DOHH2 (cell line): ENCODE data around the gene SGPP1.
A peak's percentile ranks its signal among the peaks of the same experiment; 100 is the strongest.

Experiments
- H3F3A ChIP-seq: fragments of 200-600 bp; sonication (generic), shearing (Covaris generic); 2 replicates; pipeline ENCODE4 v1.6.0; 2016; ENCODE audit warnings: antibody characterized with exemption, mild to moderate bottlenecking; ENCODE audit not compliant: control insufficient read depth, insufficient read depth
- H3K27ac ChIP-seq: fragments of 200-600 bp; sonication (generic); 2 replicates; pipeline ENCODE4 v1.5.1; 2014; ENCODE audit warnings: low read depth, mild to moderate bottlenecking, low read length, moderate library complexity
- H3K27me3 ChIP-seq: fragments of 200-600 bp; sonication (generic); 2 replicates; pipeline ENCODE4 v1.6.1; 2014; ENCODE audit warnings: mild to moderate bottlenecking, low read length, mixed read lengths; ENCODE audit not compliant: control insufficient read depth
- H3K36me3 ChIP-seq: fragments of 200-600 bp; sonication (generic); 2 replicates; pipeline ENCODE4 v1.6.1; 2014; ENCODE audit warnings: mild to moderate bottlenecking, low read length, moderate library complexity, mixed read lengths; ENCODE audit not compliant: control insufficient read depth
- H3K4me1 ChIP-seq: fragments of 200-600 bp; sonication (generic); 2 replicates; pipeline ENCODE4 v1.6.1; 2014; ENCODE audit warnings: mild to moderate bottlenecking, low read length, mixed read lengths; ENCODE audit not compliant: control insufficient read depth
- H3K4me2 ChIP-seq: fragments of 200-600 bp; sonication (generic); 2 replicates; pipeline ENCODE4 v1.6.0; 2014; ENCODE audit warnings: mild to moderate bottlenecking, low read length, moderate library complexity
- H3K4me3 ChIP-seq: fragments of 200-600 bp; sonication (generic); 2 replicates; pipeline ENCODE4 v1.5.1; 2014; ENCODE audit warnings: mild to moderate bottlenecking, low read length, mixed read lengths
- H3K79me2 ChIP-seq: fragments of 200-600 bp; sonication (generic); 2 replicates; pipeline ENCODE4 v1.6.1; 2014; ENCODE audit warnings: mild to moderate bottlenecking, low read length, mixed read lengths; ENCODE audit not compliant: control insufficient read depth
- H3K9me2 ChIP-seq: fragments of 200-600 bp; sonication (generic); replicated peaks from 2 replicates; pipeline ENCODE4 v1.6.1; 2014; ENCODE audit warnings: mild to moderate bottlenecking, low read length, mixed read lengths; ENCODE audit not compliant: control insufficient read depth
- H3K9me3 ChIP-seq: fragments of 200-600 bp; sonication (generic); 2 replicates; pipeline ENCODE4 v1.6.1; 2014; ENCODE audit warnings: antibody characterized with exemption, low read length, mixed read lengths; ENCODE audit not compliant: control insufficient read depth, insufficient read depth
- H4K20me1 ChIP-seq: fragments of 200-600 bp; sonication (generic); 2 replicates; pipeline ENCODE4 v1.6.0; 2014; ENCODE audit warnings: low read depth, mild to moderate bottlenecking, antibody characterized with exemption, low read length, moderate library complexity; ENCODE audit not compliant: control insufficient read depth, insufficient read depth
- CTCF ChIP-seq: fragments of 200-600 bp; sonication (generic); IDR thresholded peaks from one replicate; pipeline ENCODE4 v1.5.1; 2014; ENCODE audit warnings: antibody characterized with exemption, mild to moderate bottlenecking, low read depth, low read length; ENCODE audit not compliant: poor library complexity, severe bottlenecking
- EZH2phosphoT487 ChIP-seq: fragments of 200-600 bp; sonication (generic); IDR thresholded peaks from 2 replicates; pipeline ENCODE4 v1.6.1; 2017; ENCODE audit warnings: borderline replicate concordance, mild to moderate bottlenecking, antibody characterized with exemption, low read length, moderate library complexity, mixed read lengths

Gene SGPP1

GRCh38 chr14:63712123-63712522 is 15.7 kb downstream of the SGPP1 start:
- Histone ChIP-seq H3K27ac (peak overlapping the region; percentile 26), H3K27me3 (no peaks in the 10 kb centered on the region), H4K20me1 (peaks cover 3% of the 10 kb centered on the region; the same call in 1 of the 2 replicates), H3K9me2 (no peaks in the 10 kb centered on the region), H3F3A (peaks cover 11% of the 10 kb centered on the region), H3K9me3 (no peaks in the 10 kb centered on the region), H3K4me2 (peak overlapping the region; percentile 15; the same call in 1 of the 2 replicates), H3K4me1 (peaks cover 92% of the 10 kb centered on the region), H3K4me3 (no peak overlapping the region), H3K36me3 (peaks cover 63% of the 10 kb centered on the region), H3K79me2 (peaks cover 99% of the 10 kb centered on the region)
- TF ChIP-seq CTCF (no peak), EZH2phosphoT487 (no peak)

GRCh38 chr14:63710497-63710896 is 17.4 kb downstream of the SGPP1 start:
- TF ChIP-seq EZH2phosphoT487 (no peak), CTCF (no peak)
- H3K4me3 ChIP-seq, result peak overlapping the region; percentile 30
- H3K9me2 ChIP-seq, result no peaks in the 10 kb centered on the region
- peak overlapping the region; percentile 59 for H3K4me2 ChIP-seq
- H3K4me1 ChIP-seq, result peaks cover 96% of the 10 kb centered on the region
- no peaks in the 10 kb centered on the region for H3K9me3 ChIP-seq
- H3K79me2 ChIP-seq, result peaks cover 99% of the 10 kb centered on the region
- no peaks in the 10 kb centered on the region for H3K27me3 ChIP-seq
- peak overlapping the region; percentile 34 for H3K27ac ChIP-seq
- H3F3A ChIP-seq, result peaks cover 11% of the 10 kb centered on the region
- peaks cover 3% of the 10 kb centered on the region; the same call in 1 of the 2 replicates for H4K20me1 ChIP-seq
- peaks cover 64% of the 10 kb centered on the region for H3K36me3 ChIP-seq

GRCh38 chr14:63709589-63709988 is 18.3 kb downstream of the SGPP1 start:
- TF ChIP-seq CTCF, result no peak
- no peak for TF ChIP-seq EZH2phosphoT487
- Histone ChIP-seq H3K4me1 (peaks cover 97% of the 10 kb centered on the region), H3F3A (peaks cover 11% of the 10 kb centered on the region), H3K9me3 (no peaks in the 10 kb centered on the region), H3K36me3 (peaks cover 68% of the 10 kb centered on the region), H3K27me3 (no peaks in the 10 kb centered on the region), H3K4me3 (no peak overlapping the region), H3K4me2 (peak overlapping the region; percentile 59), H3K9me2 (no peaks in the 10 kb centered on the region), H3K27ac (no peak overlapping the region), H3K79me2 (peaks cover 99% of the 10 kb centered on the region), H4K20me1 (peaks cover 3% of the 10 kb centered on the region; the same call in 1 of the 2 replicates)
